H9 (cell line): ENCODE results near the gene ZSWIM5. TPM values are rescaled to one million over a fixed set of nuclear protein-coding genes. Genes with fewer than 3 reads are reported as not detected.

Experiments
- DNase-seq: peaks from one replicate; pipeline ENCODE4 v3.0.0-alpha.2; 2017
- H2AFZ ChIP-seq: one replicate; pipeline ENCODE4 v1.6.1; 2013; ENCODE audit warnings: mild to moderate bottlenecking, low read length, control low read depth, moderate library complexity
- H2AK5ac ChIP-seq: 2 replicates; pipeline ENCODE4 v1.6.1; 2013; ENCODE audit warnings: low read length, control low read depth, mixed read lengths; ENCODE audit not compliant: insufficient read length
- H2BK120ac ChIP-seq: one replicate; pipeline ENCODE4 v1.6.1; 2013; ENCODE audit warnings: low read depth, mild to moderate bottlenecking, low read length, control low read depth, inconsistent platforms; ENCODE audit not compliant: poor library complexity, severe bottlenecking
- H2BK12ac ChIP-seq: 2 replicates; pipeline ENCODE4 v1.6.1; 2013; ENCODE audit warnings: low read length, control low read depth, mixed read lengths, low read depth; ENCODE audit not compliant: insufficient read length
- H2BK15ac ChIP-seq: 2 replicates; pipeline ENCODE4 v1.6.1; 2013; ENCODE audit warnings: low read depth, low read length, control low read depth
- H2BK20ac ChIP-seq: one replicate; pipeline ENCODE4 v1.6.1; 2013; ENCODE audit warnings: low read depth, mild to moderate bottlenecking, low read length, control low read depth, inconsistent platforms; ENCODE audit not compliant: poor library complexity, severe bottlenecking
- H2BK5ac ChIP-seq: 2 replicates; pipeline ENCODE4 v1.6.1; 2013; ENCODE audit warnings: low read length, control low read depth, mixed read lengths; ENCODE audit not compliant: insufficient read length
- H3K14ac ChIP-seq: 2 replicates; pipeline ENCODE4 v1.6.1; 2013; ENCODE audit warnings: low read length, control low read depth; ENCODE audit not compliant: insufficient read depth
- H3K18ac ChIP-seq: 2 replicates; pipeline ENCODE4 v1.6.1; 2013; ENCODE audit warnings: low read depth, mild to moderate bottlenecking, mixed read lengths, low read length, control low read depth; ENCODE audit not compliant: insufficient read length
- H3K23ac ChIP-seq: 2 replicates; pipeline ENCODE4 v1.6.1; 2013; ENCODE audit warnings: low read length, control low read depth, mixed read lengths, low read depth; ENCODE audit not compliant: insufficient read length
- H3K23me2 ChIP-seq: 2 replicates; pipeline ENCODE4 v1.6.1; 2013; ENCODE audit warnings: low read depth, mild to moderate bottlenecking, mixed read lengths, low read length, control low read depth; ENCODE audit not compliant: insufficient read length, poor library complexity, severe bottlenecking
- H3K27ac ChIP-seq: 2 replicates; pipeline ENCODE4 v1.5.1; 2013; ENCODE audit warnings: low read length, control low read depth, mixed read lengths, low read depth; ENCODE audit not compliant: insufficient read length
- H3K27me3 ChIP-seq: 2 replicates; pipeline ENCODE4 v1.6.1; 2013; ENCODE audit warnings: low read length, control low read depth, inconsistent platforms; ENCODE audit not compliant: insufficient read depth
- H3K4ac ChIP-seq: 2 replicates; pipeline ENCODE4 v1.6.1; 2013; ENCODE audit warnings: low read depth, mild to moderate bottlenecking, control low read depth, inconsistent platforms, low read length, moderate library complexity
- H3K4me1 ChIP-seq: 2 replicates; pipeline ENCODE4 v1.6.1; 2013; ENCODE audit warnings: low read length, control low read depth, inconsistent platforms; ENCODE audit not compliant: insufficient read depth
- H3K4me2 ChIP-seq: 2 replicates; pipeline ENCODE4 v1.6.1; 2013; ENCODE audit warnings: low read length, control low read depth, mixed read lengths; ENCODE audit not compliant: insufficient read length, insufficient read depth
- H3K56ac ChIP-seq: 2 replicates; pipeline ENCODE4 v1.6.1; 2013; ENCODE audit warnings: low read depth, mild to moderate bottlenecking, mixed read lengths, low read length, control low read depth; ENCODE audit not compliant: insufficient read length
- H3K79me1 ChIP-seq: 2 replicates; pipeline ENCODE4 v1.6.1; 2013; ENCODE audit warnings: low read depth, mild to moderate bottlenecking, moderate library complexity, low read length, control low read depth, inconsistent platforms; ENCODE audit not compliant: insufficient read depth, poor library complexity, severe bottlenecking
- H3K79me2 ChIP-seq: 2 replicates; pipeline ENCODE4 v1.6.1; 2013; ENCODE audit warnings: low read length, control low read depth, inconsistent platforms; ENCODE audit not compliant: insufficient read depth
- H3K9ac ChIP-seq: 2 replicates; pipeline ENCODE4 v1.6.1; 2013; ENCODE audit warnings: low read length, control low read depth, mixed read lengths; ENCODE audit not compliant: insufficient read length; ENCODE audit errors: extremely low read depth
- H3K9me3 ChIP-seq: one replicate; pipeline ENCODE4 v1.6.1; 2013; ENCODE audit warnings: low read depth, low read length, inconsistent platforms; ENCODE audit not compliant: control insufficient read depth
- H3T11ph ChIP-seq: one replicate; pipeline ENCODE4 v1.6.1; 2013; ENCODE audit warnings: mild to moderate bottlenecking, low read length, control low read depth, inconsistent platforms
- H4K20me1 ChIP-seq: one replicate; pipeline ENCODE4 v1.6.1; 2013; ENCODE audit not compliant: control insufficient read depth, insufficient read length, insufficient read depth
- H4K5ac ChIP-seq: 2 replicates; pipeline ENCODE4 v1.6.1; 2013; ENCODE audit warnings: low read depth, mild to moderate bottlenecking, mixed read lengths, low read length, control low read depth; ENCODE audit not compliant: insufficient read length
- H4K8ac ChIP-seq: replicated peaks from 2 replicates; pipeline ENCODE4 v1.6.1; 2013; ENCODE audit warnings: low read length, control low read depth, mixed read lengths, low read depth; ENCODE audit not compliant: insufficient read length
- H4K91ac ChIP-seq: 2 replicates; pipeline ENCODE4 v1.6.1; 2013; ENCODE audit warnings: low read depth, mild to moderate bottlenecking, moderate library complexity, mixed read lengths, low read length, control low read depth; ENCODE audit not compliant: insufficient read length
- H3K27ac Mint-ChIP-seq, 3 experiments: 2 replicates in 2 of 3; 3 replicates in 1 of 3; pipeline ENCODE4 v1.8.0; 2020 to 2021; ENCODE audit warnings: mixed read lengths in 3 of 3, mild to moderate bottlenecking in 1 of 3, moderate library complexity in 1 of 3
- H3K27me3 Mint-ChIP-seq: 2 replicates; pipeline ENCODE4 v1.8.0; 2021; ENCODE audit warnings: low read depth, mild to moderate bottlenecking, moderate library complexity, mixed read lengths
- H3K36me3 Mint-ChIP-seq, 3 experiments: 2 replicates in 2 of 3; 3 replicates in 1 of 3; pipeline ENCODE4 v1.8.0; 2020 to 2021; ENCODE audit warnings: low read depth in 3 of 3, mixed read lengths in 3 of 3; ENCODE audit not compliant: insufficient read depth in 1 of 3
- H3K4me1 Mint-ChIP-seq, 2 experiments: 2 replicates each; pipeline ENCODE4 v1.8.0; 2020; ENCODE audit warnings: mixed read lengths in 2 of 2
- H3K4me3 Mint-ChIP-seq, 2 experiments: 2 replicates in 1 of 2; 3 replicates in 1 of 2; pipeline ENCODE4 v1.8.0; 2020 to 2021; ENCODE audit warnings: mild to moderate bottlenecking in 2 of 2, mixed read lengths in 2 of 2, moderate library complexity in 1 of 2
- H3K9me3 Mint-ChIP-seq, 2 experiments: 2 replicates in 1 of 2; 3 replicates in 1 of 2; pipeline ENCODE4 v1.8.0; 2020; ENCODE audit warnings: mild to moderate bottlenecking in 2 of 2, mixed read lengths in 2 of 2, moderate library complexity in 1 of 2
- WGBS: extraction: QIAGEN DNeasy Blood & Tissue Kit; methylation state at CpG from one replicate; pipeline ENCODE4 v1.1.7; 2013; ENCODE audit warnings: missing lambda C conversion rate, low lambda C conversion rate, mixed read lengths; ENCODE audit not compliant: insufficient read length; ENCODE audit errors: extremely low coverage; 5-methylcytosine and 5-hydroxymethylcytosine counted together
- total RNA-seq: library from RNA; stranded (reverse); gene quantifications from 2 replicates; pipeline ENCODE4 v1.2.1, GENCODE V29; 2021
- TF ChIP-seq, protein P1 (sequence below): fragments of 200-600 bp; sonication (generic); conservative IDR thresholded peaks from 3 replicates; pipeline ENCODE4 v1.8.0; 2021; ENCODE audit warnings: antibody characterized with exemption, mild to moderate bottlenecking

ZSWIM5 gene
- total RNA-seq, 1 experiment from 2014 or later = 3.5 TPM

DNA sequence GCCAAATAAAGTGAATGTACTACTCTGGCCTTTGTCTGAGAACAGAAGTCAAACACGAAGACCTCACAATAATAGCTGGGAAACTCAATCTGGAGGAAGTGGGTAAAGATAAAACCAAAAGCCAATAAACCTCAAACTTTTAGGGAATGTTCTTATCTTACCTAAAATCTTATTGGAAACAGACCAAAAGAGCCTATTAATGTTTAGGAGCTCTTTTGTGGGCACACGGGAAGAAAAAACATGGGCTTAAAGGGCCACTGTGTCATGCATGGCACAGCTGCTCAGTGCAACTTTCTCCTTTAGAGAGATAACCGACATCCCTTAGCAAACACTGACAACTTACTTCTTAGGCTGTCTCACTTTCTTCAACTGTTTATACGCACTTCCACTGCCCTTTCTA, 236.1 kb downstream of the ZSWIM5 start:
- H2BK20ac ChIP-seq = no peak overlapping the region
- H2AFZ ChIP-seq = no peak overlapping the region
- H3K4ac ChIP-seq = no peak overlapping the region
- no peak overlapping the region for H3K4me2 ChIP-seq
- no peak overlapping the region for H2BK15ac ChIP-seq
- no peaks in the 10 kb centered on the region for H3K4me1 ChIP-seq
- no peak overlapping the region for H3K4me3 Mint-ChIP-seq
- no peaks in the 10 kb centered on the region for H3K9me3 ChIP-seq
- no peak overlapping the region for H2BK12ac ChIP-seq
- H3K27ac ChIP-seq = no peak overlapping the region
- no peaks in the 10 kb centered on the region for H3K23me2 ChIP-seq
- WGBS = no CpG with 5 or more reads among the region's 4 CpGs
- H3K9ac ChIP-seq = no peak overlapping the region
- H3K36me3 Mint-ChIP-seq = peaks cover 0 to 7% (median 4%) of the 10 kb centered on the region in 3 experiments; a peak in 3 of 7 replicates
- H3K4me1 Mint-ChIP-seq = no peaks in the 10 kb centered on the region
- no peaks in the 10 kb centered on the region for H3K27me3 Mint-ChIP-seq
- no peak overlapping the region for H2BK120ac ChIP-seq
- H3K27me3 ChIP-seq = no peaks in the 10 kb centered on the region
- no peaks in the 10 kb centered on the region for H3K79me2 ChIP-seq
- no peaks in the 10 kb centered on the region for H3K9me3 Mint-ChIP-seq
- no peak overlapping the region for H4K8ac ChIP-seq
- no peak for DNase-seq
- no peak overlapping the region for H2AK5ac ChIP-seq
- H3K27ac Mint-ChIP-seq = no peak overlapping the region
- no peak overlapping the region for H4K91ac ChIP-seq
- no peak overlapping the region for H3K56ac ChIP-seq
- H2BK5ac ChIP-seq = no peak overlapping the region
- TF ChIP-seq, protein P1, sequence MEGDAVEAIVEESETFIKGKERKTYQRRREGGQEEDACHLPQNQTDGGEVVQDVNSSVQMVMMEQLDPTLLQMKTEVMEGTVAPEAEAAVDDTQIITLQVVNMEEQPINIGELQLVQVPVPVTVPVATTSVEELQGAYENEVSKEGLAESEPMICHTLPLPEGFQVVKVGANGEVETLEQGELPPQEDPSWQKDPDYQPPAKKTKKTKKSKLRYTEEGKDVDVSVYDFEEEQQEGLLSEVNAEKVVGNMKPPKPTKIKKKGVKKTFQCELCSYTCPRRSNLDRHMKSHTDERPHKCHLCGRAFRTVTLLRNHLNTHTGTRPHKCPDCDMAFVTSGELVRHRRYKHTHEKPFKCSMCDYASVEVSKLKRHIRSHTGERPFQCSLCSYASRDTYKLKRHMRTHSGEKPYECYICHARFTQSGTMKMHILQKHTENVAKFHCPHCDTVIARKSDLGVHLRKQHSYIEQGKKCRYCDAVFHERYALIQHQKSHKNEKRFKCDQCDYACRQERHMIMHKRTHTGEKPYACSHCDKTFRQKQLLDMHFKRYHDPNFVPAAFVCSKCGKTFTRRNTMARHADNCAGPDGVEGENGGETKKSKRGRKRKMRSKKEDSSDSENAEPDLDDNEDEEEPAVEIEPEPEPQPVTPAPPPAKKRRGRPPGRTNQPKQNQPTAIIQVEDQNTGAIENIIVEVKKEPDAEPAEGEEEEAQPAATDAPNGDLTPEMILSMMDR = no peak
- no peaks in the 10 kb centered on the region for H3K79me1 ChIP-seq
- no peak overlapping the region for H3T11ph ChIP-seq
- H3K18ac ChIP-seq = no peak overlapping the region
- H4K20me1 ChIP-seq = no peaks in the 10 kb centered on the region
- no peak overlapping the region for H4K5ac ChIP-seq
- no peak overlapping the region for H3K23ac ChIP-seq
- H3K14ac ChIP-seq = no peak overlapping the region

Other genes with a start within 250 kb of the ZSWIM5 start
- gene EIF2B3, start 220.0 kb downstream of the ZSWIM5 start, total RNA-seq = 34.9 and 35.4 TPM in 2 replicates
- gene HECTD3, start 195.3 kb downstream of the ZSWIM5 start, total RNA-seq = 36.0 and 37.5 TPM in 2 replicates
- gene UROD, start 194.4 kb downstream of the ZSWIM5 start, total RNA-seq = 90.4 and 92.2 TPM in 2 replicates
- 10.1 and 10.6 TPM in 2 replicates for gene HPDL, start 120.3 kb upstream of the ZSWIM5 start, total RNA-seq
- gene TOE1, start 133.6 kb upstream of the ZSWIM5 start, total RNA-seq = 31.2 and 33.5 TPM in 2 replicates
- gene MUTYH, start 133.8 kb upstream of the ZSWIM5 start, total RNA-seq = 52.6 and 61.1 TPM in 2 replicates